ENCODE data around the gene MSI2.

DNA sequence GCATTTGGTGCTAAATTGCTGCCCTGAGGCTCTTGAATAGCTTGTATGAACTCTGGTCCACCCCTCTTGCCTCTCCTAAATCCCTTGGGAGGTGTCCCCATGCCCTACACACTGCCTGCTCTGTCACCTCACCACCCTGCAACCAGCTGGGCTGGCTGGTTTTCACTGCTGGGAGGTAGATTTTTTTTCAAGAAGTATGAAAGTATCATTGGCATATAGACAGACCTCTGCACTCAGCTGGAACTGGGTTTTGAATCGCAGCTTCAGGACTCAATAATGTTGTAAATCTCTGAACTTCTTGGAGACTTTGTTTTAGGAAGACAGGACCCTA lies 184.9 kb downstream of the MSI2 start:
- TF ChIP-seq YY1 (IDR thresholded peaks at IDR 0.05; ENCODE audit: insufficient read depth, insufficient read length) (no peak), ZNF274 (IDR thresholded peaks at IDR 0.05; ENCODE audit: low read depth, low read length) (no peak)
